HL-60/S4 (cell line): ENCODE measurements around the gene NSMCE3.

ENCODE experiments used
- in situ Hi-C: fragments of 300-500 bp; cut with MboI; formaldehyde crosslinking; loops from 2 replicates; pipeline ENCODE4 v1.14.3; 2022; ENCODE audit warnings: low sequenced_read_pairs

The NSMCE3 gene

DNA sequence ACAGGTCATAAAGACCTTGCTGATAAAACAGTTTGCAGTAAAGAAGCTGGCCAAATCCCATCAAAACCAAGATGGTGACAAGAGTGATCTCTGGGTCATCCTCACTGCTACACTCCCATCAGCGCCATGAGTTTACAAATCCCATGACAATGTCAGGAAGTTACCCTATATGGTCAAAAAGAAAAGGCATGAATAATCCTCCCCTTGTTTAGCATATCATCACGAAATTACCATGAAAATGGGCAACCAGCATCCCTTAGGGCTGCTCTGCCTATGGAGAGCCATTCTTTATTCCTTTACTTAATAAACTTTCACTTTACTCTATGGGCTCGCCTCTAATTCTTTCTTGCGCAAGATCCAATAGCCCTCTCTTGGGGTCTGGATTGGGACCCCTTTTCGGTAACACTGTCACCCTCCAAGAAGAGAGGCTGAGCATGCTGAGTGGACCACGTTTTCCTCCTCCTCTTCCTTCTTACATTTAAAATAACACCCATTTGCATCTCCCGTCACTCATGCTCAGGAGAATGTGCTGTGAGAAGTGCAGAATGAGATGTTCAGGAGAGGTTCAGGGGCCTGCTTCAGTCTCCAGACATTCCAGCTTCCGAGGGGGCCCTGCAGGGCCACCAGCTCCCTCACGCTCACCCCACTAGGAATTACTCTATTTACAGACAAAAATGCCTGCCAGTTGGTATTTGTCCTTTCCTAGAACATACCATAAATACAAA is 47.3 kb downstream of the NSMCE3 start:
- in situ Hi-C loops: no loop called here

DNA sequence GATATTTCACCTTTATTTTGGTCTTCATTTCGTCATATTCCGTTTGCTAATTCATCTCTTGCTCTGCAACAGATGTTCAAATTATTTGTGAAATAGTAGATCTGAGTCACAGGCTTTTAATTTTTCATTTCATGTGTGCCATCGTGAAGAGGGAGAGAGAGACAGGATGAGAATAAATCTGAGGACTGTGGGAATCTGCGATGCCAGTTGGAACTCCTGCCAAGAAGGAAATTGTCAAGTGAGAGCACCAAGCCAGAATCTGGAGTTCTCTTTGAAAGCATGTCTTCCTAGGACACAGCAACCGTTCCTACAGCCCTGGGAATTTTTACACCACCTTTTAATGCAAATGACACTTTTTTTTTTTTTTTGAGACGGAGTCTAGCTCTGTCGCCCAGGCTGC is 48.8 kb downstream of the NSMCE3 start:
- in situ Hi-C loops: no loop called here

DNA sequence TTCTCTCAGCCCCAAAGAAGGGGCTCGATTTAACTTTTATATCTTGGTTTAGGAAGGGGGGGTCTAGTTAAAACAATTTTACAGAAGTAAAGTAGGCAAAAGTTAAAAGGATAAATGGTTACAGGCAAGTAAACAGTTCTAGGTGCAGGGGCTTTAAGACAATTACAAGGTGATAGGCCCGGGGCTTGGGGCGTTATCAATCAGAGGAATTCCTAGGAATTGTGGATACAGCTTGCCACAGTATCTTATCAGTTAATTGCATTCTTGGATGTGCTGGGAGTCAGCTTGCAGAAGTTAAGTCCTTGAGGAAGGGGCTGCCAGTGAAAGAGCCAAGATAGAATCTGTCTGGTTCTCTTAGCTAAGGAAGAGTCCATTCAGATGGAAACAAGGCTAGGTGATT is 52.7 kb downstream of the NSMCE3 start:
- in situ Hi-C loops: no loop called here
